ENCODE results near the gene PRPF6.

The PRPF6 gene

DNA sequence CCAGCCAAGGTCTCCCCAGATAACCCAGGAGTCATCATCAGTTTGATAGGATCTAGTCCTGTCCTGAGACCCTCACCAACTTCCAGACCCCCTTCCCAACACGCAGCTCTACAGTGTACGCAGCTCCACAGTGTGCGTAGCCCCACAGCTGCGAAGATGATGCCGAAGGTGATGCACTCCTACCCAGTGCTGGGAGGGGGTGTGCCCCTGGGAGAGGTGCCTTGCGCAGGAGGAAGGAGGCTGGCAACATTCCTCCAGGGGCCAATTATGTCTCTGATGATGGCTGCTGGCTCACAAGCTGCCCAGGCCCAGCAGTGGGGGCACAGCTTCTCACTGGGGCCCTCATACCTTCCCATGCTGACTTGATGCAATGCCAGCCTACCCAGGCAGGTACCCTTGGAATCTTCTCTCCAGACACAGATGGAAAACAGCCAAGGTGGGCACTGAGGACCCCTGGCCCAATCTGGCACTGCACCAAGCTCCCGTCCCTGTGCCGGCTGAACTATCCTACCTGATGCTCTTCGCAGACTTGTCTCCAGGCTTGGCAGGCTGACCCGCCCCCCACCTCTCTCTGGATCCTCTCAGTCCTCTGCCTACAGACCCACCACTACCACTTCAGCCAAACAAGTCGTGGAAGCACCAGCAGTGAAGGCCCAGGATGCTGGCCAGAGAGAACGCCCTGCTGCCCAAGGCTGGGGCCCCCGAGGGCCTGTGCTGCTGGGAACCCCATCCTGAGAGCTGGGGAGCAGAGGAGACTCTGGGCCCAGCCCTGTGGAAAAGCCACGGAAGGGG is 12.6 kb upstream of the PRPF6 start:
- TF ChIP-seq, protein P1, sequence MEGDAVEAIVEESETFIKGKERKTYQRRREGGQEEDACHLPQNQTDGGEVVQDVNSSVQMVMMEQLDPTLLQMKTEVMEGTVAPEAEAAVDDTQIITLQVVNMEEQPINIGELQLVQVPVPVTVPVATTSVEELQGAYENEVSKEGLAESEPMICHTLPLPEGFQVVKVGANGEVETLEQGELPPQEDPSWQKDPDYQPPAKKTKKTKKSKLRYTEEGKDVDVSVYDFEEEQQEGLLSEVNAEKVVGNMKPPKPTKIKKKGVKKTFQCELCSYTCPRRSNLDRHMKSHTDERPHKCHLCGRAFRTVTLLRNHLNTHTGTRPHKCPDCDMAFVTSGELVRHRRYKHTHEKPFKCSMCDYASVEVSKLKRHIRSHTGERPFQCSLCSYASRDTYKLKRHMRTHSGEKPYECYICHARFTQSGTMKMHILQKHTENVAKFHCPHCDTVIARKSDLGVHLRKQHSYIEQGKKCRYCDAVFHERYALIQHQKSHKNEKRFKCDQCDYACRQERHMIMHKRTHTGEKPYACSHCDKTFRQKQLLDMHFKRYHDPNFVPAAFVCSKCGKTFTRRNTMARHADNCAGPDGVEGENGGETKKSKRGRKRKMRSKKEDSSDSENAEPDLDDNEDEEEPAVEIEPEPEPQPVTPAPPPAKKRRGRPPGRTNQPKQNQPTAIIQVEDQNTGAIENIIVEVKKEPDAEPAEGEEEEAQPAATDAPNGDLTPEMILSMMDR (IDR thresholded peaks at IDR 0.05): no peak

DNA sequence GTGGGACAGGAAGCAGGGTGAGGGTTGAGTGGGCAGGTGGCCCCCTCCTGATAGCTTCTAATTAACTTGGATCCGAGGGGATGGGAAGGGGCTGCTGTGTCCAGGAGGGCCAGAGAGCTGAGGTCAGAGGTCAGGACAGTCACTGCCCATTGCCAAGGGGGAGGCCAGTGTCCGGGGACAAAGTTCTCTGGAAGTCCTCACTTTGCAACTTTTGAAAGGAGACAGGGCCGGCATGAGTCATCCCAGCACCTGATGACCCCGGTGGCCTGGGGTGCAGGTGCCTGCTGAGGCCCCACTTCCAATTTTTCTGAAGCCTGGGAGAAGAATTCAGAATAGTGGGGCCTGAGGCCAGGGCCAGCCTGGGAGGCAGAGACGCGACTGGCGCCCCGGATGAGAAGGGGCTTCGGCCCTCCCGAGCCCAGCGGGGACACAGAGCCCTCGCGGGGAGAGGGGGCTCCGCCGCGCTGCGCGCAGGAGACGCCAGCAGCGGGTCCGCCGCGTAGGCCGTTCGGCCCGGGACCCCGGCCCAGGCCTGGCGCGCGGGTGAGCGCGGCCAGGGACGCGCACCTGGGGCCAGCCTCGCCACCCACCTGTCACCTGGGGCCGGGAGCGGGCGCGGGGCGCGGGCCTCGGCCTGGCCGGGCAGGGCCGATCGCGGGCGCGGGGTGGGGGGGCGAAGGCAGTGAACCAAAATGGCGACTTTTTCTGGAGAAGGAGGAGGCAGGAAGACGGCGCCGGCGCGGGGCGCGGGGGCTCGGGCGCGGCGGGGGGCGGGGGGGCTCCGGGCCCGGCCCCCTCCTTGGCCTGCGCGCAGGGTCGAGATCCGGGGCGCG is 11.8 kb upstream of the PRPF6 start:
- TF ChIP-seq, protein P1 (IDR thresholded peaks at IDR 0.05): no peak

DNA sequence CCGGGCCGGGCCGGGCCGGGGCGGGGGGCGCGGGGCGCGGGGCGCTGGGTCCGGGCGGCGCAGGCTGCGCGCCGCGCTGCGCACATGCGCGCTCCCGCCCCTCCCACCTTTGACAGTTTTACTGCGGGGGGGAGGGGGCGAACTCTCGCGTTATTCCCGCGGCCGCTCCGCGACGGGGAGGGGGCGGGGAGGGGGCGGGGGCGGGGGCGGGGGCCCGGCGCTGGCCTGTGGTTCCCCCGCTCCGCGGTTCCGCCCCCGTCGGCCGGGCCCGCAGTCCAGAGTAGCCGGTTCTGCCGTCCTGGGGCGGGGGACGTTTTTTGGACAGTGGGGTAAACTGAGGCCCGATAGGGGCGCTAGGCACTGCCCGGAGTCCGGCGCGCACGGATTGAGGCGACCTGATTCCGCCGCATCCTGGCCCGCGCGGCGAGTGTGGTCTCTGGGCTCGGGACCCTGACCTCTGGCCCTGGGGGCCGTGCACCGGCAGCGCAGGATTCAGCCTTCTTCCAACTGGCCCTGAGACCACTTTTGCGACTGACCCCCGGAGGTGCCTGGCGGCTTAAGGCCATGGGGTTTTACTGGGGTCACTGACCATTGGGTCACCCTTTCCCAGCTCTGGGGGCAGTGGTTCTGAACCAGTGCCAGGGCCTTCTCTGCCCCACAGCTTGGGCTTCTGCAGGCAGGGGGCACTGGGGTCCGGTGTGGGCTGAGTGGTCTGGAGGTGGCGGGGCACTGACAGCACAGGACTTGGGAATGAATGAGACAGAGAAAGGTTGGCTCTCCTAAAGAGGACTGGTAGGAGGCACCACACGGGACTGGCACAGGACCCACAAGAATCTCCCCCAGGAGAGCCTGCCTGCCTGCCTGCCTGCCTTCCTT is 10.9 kb upstream of the PRPF6 start, which contains the start of gene ZNF512B:
TSS of gene ZNF512B (minus strand) at position 93 of the 876 bp plus-strand sequence. CDS start 1,980 bp downstream, outside the sequence.
- TF ChIP-seq, protein P1 (IDR thresholded peaks at IDR 0.05): no peak

DNA sequence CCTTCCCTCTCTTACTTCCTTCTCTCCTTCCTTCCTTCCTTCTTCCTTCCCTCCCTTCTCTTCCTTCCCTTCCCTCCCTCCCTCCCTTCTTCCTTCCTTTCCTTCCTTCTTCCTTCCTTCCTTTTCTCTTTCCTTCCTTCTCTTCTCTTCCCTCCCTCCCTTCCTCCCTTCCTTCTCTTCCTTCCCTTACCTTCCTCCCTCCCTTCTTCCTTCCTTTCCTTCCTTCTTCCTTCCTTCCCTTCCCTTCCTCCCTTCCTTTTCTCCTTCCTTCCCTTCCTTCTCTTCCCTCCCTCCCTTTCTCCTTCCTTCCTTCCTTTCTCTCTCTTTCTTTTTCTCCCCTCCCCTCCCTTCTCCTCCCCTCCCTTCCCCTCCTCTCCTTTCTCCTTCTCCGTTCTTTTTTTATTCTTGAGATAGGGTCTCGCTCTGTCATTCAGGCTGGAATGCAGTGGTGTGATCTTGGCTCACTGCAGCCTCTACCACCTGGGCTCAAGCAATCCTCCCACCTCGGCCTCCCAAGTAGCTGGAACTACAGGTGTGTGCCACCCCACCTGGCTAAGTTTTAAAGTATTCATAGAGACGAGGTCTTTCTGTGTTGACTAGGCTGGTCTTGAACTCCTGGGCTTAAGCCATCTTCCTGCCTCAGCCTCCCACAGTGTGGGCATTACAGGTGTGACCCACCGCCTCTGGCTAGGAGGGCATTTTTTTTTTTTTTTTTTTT is 10.1 kb upstream of the PRPF6 start:
- TF ChIP-seq, protein P1 (IDR thresholded peaks at IDR 0.05): no peak

DNA sequence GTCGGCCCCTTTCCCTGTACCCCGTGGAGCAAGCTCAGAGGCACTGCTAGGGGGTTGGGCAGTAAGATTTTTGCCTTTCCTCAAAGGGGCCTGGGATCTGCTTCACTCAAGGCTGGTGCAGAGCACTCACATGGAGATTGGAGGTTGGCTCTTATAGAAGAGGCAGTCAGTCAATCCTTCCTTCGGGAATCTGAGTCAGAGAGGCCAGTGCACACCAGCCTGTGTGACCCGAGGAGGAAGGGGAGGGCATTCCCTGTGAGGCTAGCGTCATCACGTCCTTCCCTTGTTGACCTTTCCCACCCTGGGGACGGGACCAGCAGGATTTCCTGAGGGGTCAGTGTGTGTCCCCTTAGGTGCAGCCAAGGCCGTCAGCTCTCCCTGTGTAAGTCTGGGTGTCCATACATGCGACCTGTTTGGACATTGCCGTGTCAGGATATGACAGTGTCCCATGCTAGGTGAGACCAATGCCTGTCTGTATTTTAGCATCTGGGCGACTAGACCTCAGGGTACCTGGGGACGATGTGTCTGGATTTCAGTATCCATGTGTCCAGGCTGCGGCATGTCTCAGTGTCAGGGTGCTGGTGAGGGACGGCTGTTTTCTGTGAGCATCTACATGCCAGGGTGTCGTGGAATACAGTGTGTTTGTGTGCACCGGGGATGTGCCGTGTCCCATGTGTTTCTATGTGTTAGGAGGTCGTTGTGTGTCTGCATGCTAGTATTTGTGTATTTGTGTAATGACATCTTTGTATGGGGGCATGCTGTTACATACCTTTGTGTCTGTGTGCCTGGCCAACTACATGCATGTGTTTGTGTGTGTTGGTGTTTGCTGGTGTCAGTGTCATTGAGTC is 8.4 kb upstream of the PRPF6 start:
- TF ChIP-seq, protein P1 (IDR thresholded peaks at IDR 0.05): no peak

DNA sequence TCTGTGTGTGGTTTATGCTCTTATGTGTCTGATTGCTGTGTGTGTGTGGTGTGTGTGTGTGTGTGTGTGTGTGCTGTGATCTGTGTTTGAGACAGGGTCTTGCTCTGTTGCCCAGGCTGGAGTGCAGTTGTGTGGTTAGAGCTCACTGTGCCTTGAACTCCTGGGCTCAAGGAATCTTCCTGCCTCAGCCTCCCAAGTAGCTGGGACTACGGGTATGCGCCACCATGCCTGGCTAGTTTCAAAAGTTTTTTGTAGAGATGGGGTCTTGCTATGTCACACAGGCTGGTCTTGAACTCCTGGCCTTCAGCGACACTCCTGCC is 7.8 kb upstream of the PRPF6 start:
- TF ChIP-seq, protein P1 (IDR thresholded peaks at IDR 0.05): no peak
